ENCODE results near the gene PRM1. TPM values are rescaled to one million over a fixed set of nuclear protein-coding genes. Genes with fewer than 3 reads are reported as not detected.

PRM1 gene
- total and polyA plus RNA-seq, 2 of the 13 experiments (the other 11 are each of a cell fraction or from before 2014, with no cell fraction given): not detected

DNA sequence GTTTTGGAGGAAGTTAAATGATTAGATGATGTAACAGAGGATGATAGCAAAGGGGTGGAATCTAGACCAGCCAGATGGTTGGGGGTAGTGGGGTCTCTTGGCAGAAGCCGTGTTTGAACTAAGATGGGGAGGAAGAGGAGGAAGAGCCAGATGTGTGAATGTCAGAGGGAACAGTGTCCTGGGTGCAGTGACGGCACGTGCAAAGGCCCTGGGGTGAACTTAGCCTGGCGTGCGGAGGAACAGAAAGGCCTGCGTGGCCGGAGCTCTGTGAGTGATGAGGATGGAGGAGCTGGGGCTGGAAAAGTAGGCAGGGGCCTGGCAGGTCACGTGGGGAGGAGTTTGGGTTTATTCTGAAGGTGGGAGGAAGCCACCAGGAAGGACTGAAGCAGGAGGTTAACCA is 37.7 kb upstream of the PRM1 start:
- Histone ChIP-seq H3K4me1 (ENCODE audit: insufficient read depth, low read length) (peaks cover 26% of the 10 kb centered on the region), H4K20me1 (ENCODE audit: insufficient read depth, low read length) (no peaks in the 10 kb centered on the region), H3K9me3 (ENCODE audit: low read length) (no peaks in the 10 kb centered on the region), H3K27me3 (ENCODE audit: control insufficient read depth in 1 of 2, insufficient read depth in 2 of 2, low read length in 2 of 2) (no peaks in the 10 kb centered on the region), H3K4me3 (replicated peaks in 1 of 3; ENCODE audit: insufficient read depth in 1 of 3, low read depth in 2 of 3, low read length in 3 of 3) (no peak overlapping the region), H3K9ac (ENCODE audit: insufficient read depth, low read depth, low read length) (no peak overlapping the region), H3K27ac (ENCODE audit: extremely low read length, insufficient read depth, low read length) (no peak overlapping the region), H3K79me2 (ENCODE audit: insufficient read depth, low read length) (no peaks in the 10 kb centered on the region), H3K4me2 (ENCODE audit: low read depth, low read length) (no peak overlapping the region), H3K36me3 (replicated peaks in 1 of 2; ENCODE audit: control insufficient read depth in 1 of 2, insufficient read depth in 2 of 2, low read length in 2 of 2) (no peaks in the 10 kb centered on the region), H2AFZ (ENCODE audit: low read length) (no peak overlapping the region)
- POLR2A ChIA-PET: interaction anchor here (2.2 kb wide), 1 partner anchor 63 kb away, joined by 10 read pairs; the partner anchor contains the start of gene SOCS1
- FAIRE-seq: no peak
- TF ChIP-seq, protein P1, sequence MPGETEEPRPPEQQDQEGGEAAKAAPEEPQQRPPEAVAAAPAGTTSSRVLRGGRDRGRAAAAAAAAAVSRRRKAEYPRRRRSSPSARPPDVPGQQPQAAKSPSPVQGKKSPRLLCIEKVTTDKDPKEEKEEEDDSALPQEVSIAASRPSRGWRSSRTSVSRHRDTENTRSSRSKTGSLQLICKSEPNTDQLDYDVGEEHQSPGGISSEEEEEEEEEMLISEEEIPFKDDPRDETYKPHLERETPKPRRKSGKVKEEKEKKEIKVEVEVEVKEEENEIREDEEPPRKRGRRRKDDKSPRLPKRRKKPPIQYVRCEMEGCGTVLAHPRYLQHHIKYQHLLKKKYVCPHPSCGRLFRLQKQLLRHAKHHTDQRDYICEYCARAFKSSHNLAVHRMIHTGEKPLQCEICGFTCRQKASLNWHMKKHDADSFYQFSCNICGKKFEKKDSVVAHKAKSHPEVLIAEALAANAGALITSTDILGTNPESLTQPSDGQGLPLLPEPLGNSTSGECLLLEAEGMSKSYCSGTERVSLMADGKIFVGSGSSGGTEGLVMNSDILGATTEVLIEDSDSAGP (CRISPR knock-in tag; IDR thresholded peaks at IDR 0.05; ENCODE audit: borderline replicate concordance): 0 out of 2 replicates have a peak, but pooled peaks have one; percentile 7
- TF ChIP-seq ZNF768 (CRISPR knock-in tag; IDR thresholded peaks at IDR 0.05): no peak; the same call in 1 of the 2 replicates
- TF ChIP-seq SALL1 (CRISPR knock-in tag; IDR thresholded peaks at IDR 0.05): peak; percentile 18; the same call in 1 of the 2 replicates
- TF ChIP-seq PLRG1 (conservative IDR thresholded peaks at IDR 0.05): no peak
- no peak for TF ChIP-seq HMG20B (CRISPR knock-in tag; conservative IDR thresholded peaks at IDR 0.05)
- TF ChIP-seq ZMYM3 (CRISPR knock-in tag; IDR thresholded peaks at IDR 0.05): peak; percentile 90
- TF ChIP-seq, protein P2, sequence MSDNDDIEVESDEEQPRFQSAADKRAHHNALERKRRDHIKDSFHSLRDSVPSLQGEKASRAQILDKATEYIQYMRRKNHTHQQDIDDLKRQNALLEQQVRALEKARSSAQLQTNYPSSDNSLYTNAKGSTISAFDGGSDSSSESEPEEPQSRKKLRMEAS (IDR thresholded peaks at IDR 0.05): no peak
- no peak for TF ChIP-seq ZNF550 (CRISPR knock-in tag; IDR thresholded peaks at IDR 0.05; ENCODE audit: borderline replicate concordance)
- TF ChIP-seq, protein P3, sequence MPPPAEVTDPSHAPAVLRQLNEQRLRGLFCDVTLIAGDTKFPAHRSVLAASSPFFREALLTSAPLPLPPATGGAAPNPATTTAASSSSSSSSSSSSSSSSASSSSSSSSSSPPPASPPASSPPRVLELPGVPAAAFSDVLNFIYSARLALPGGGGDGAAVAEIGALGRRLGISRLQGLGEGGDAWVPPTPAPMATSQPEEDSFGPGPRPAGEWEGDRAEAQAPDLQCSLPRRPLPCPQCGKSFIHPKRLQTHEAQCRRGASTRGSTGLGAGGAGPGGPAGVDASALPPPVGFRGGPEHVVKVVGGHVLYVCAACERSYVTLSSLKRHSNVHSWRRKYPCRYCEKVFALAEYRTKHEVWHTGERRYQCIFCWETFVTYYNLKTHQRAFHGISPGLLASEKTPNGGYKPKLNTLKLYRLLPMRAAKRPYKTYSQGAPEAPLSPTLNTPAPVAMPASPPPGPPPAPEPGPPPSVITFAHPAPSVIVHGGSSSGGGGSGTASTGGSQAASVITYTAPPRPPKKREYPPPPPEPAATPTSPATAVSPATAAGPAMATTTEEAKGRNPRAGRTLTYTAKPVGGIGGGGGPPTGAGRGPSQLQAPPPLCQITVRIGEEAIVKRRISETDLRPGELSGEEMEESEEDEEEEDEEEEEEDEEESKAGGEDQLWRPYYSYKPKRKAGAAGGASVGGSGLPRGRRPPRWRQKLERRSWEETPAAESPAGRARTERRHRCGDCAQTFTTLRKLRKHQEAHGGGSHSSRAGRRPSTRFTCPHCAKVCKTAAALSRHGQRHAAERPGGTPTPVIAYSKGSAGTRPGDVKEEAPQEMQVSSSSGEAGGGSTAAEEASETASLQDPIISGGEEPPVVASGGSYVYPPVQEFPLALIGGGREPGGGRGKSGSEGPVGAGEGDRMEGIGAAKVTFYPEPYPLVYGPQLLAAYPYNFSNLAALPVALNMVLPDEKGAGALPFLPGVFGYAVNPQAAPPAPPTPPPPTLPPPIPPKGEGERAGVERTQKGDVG (CRISPR knock-in tag; IDR thresholded peaks at IDR 0.05; ENCODE audit: borderline replicate concordance): peak; percentile 3; the same call in 1 of the 2 replicates
- no peak for TF ChIP-seq MIXL1 (CRISPR knock-in tag; IDR thresholded peaks at IDR 0.05)
- TF ChIP-seq ZNF256 (CRISPR knock-in tag; conservative IDR thresholded peaks at IDR 0.05): no peak
- no peak for TF ChIP-seq ZNF446 (CRISPR knock-in tag; IDR thresholded peaks at IDR 0.05)
- TF ChIP-seq ZNF260 (CRISPR knock-in tag; IDR thresholded peaks at IDR 0.05; ENCODE audit: borderline replicate concordance, low read depth): no peak
- CTCF ChIA-PET (ENCODE audit: low intra/inter-chr PET ratio, low total read pairs): no interaction called here
- intact Hi-C loops (cut with micrococcal nuclease; ENCODE audit: unreplicated experiment) (no loop called here), in situ Hi-C loops (cut with HindIII; ENCODE audit: extremely low pct_ligation_motif_present, low pct_unique_long_range_greater_than_20kb) (no loop called here)
- 84% methylated on average over 8 of the region's 8 CpGs for WGBS (ENCODE audit: low lambda C conversion rate)
- BruUV-seq (replicated peaks): no TSS peak
- no peak for ATAC-seq
- DNase-seq (ENCODE audit: low spot score): no peak
